Limb (tissue), 2 donors: ENCODE measurements around the gene FCN3.

ENCODE experiments used
- DNase-seq, 2 donors: peaks; one replicate each; pipeline ENCODE4 v3.0.0-alpha.2; 2016; ENCODE audit errors: extremely low spot score in 2 of 2

Gene FCN3

DNA sequence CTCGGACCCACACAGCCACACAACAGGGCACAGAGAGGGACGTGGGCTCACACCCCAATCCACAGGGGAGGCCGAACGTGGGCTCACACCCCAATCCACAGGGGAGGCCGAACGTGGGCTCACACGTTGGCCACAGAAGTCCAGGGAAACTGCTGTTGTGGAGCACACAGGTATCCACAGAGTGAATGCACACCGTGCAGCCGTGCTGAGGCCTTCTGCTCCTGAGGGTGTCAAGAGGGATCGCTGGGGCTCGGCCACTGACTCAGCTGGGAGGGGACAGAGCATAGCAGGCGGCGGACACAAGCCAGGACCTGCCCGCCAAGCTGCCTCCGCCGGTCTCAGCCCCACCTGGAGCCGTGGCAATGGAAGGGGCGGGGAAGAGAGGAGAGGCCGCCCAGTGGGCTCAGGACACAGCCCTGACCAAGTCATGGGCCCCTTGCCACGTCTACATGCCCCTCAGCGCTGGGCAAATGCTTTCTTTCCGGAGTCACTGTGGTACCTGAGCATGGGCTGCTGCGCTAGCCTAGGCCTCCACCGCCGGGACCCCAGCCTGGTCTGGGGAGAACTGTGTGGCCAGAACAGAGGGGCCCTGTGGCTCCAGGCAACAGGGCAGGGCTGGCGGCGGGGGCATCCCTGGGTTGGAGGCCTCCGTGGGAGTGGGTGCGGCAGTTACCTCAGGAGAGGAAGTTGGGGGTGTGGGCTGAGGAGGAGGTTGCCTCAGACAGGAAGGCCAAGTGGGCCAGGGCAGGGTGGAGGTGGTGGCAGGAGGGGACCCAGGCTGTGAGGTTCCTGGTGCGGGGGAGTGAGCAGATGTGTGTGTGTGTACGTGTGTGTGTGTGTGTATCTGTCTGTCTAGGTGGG, 31.6 kb downstream of the FCN3 start:
- DNase-seq, result no peak

DNA sequence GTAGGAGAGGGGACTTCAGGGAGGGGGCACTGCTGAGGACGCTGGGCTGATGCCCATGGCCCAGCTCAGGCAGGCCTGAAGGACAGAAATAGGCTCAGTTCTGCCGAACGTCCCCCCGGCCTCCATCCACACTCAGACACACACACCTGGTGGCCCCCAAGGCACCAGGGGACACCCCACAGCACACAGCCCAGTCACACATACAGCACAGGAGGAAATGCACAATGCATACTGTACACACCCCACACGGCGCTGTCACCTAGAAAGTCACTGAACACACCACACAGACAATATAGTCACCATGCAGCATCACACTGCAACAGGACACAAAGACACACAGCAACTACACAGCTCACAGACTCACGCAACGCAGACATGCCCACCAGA, 32.2 kb downstream of the FCN3 start:
- no peak for DNase-seq

DNA sequence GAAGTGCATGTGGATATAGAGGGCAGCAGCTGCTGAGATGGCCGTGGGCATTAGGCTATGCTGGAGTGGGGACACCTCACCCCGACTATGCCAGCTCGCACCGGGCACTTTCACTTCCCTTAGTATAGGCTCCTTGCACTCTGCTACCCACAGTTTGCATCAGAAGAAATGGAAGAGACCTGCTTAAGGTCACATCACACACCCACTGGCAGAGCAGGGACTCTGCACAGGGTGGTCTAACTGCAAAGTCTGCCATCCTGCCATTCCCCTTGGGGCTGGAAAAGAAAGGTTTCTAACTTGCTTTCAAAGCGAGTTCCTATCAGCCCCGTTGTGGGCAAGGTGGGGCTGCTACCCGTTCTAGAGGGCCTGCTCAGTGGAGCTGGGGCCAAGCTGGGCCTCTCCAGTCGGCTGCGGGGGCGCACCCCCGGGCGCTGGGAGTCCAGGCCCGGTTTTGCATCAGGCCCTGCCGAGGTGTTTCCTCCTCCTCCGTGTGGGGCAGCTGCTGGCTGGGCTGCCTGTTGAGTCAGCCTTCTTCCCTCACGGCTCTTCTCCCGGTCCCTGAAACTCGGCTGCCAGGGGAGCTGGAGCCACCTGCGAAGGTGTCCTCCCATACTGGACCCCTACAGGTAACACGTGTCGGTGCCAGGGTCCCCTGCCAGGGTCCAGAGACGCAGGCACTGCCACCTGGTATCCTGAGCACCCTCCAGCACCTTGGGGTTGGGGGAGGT, 32.9 kb downstream of the FCN3 start, which contains the start of gene SYTL1:
TSS of gene SYTL1 (plus strand) at position 498 of the 728 bp plus-strand sequence. CDS start 3,313 bp downstream, outside the sequence.
- no peak for DNase-seq

DNA sequence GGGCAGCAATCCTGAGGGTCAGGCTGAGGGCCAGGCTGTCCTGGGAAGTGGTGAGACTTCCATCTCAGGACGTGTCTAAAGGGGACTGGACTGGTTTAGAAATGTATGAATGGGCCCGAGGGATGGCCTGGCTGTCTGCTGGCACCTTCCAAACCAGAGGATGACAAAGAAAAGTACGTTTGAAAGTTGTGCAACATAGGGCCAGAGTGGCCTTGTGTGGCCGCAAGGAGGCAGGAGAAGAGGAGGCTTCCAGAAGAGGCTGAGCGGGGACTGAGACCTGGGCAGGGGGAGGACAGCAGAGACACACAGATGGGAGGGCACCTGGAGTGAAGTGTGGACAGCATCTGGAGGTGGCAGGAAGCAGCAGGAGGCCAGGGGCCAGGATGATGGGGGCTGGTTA, 35.4 kb downstream of the FCN3 start:
- no peak for DNase-seq

DNA sequence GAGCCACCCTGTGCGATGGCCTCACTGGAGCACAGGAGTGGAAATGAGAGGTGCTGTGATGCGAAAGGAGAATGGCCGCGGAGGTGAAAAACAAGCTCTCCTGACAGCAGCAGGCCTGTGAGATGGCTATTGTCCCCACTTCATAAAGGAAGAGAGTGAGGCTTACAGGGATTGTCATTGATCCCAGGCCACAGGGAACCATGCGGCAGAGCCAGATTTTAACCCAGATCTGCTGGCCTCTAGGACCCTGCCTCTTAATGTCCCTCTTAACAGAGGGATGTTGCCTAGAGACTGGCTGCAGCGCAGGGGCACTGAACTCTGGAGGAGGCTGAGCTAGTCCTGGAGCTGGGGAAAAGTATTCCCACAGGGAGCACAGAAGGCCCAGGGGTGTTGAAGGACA, 35.9 kb downstream of the FCN3 start:
- DNase-seq, result no peak

DNA sequence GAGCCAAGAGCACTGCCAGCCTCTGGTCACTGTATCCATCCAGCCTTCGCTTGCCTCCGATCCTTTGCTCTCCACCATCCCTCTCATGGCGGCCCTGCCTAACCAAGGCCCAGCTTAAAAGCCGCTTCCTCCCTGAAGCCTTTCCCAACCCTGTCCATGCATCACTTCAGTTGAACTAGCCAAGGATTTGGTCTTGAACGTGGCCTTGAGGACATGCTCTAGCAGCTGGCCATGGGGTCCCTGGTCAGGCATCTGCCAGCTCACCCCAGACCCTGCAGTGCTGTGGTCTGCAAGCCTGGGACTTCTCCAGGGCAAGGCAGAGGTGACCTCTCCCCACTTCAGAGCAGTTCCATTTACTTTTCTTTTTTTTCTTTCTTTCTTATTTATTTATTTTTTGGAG, 37.9 kb downstream of the FCN3 start:
- no peak for DNase-seq

DNA sequence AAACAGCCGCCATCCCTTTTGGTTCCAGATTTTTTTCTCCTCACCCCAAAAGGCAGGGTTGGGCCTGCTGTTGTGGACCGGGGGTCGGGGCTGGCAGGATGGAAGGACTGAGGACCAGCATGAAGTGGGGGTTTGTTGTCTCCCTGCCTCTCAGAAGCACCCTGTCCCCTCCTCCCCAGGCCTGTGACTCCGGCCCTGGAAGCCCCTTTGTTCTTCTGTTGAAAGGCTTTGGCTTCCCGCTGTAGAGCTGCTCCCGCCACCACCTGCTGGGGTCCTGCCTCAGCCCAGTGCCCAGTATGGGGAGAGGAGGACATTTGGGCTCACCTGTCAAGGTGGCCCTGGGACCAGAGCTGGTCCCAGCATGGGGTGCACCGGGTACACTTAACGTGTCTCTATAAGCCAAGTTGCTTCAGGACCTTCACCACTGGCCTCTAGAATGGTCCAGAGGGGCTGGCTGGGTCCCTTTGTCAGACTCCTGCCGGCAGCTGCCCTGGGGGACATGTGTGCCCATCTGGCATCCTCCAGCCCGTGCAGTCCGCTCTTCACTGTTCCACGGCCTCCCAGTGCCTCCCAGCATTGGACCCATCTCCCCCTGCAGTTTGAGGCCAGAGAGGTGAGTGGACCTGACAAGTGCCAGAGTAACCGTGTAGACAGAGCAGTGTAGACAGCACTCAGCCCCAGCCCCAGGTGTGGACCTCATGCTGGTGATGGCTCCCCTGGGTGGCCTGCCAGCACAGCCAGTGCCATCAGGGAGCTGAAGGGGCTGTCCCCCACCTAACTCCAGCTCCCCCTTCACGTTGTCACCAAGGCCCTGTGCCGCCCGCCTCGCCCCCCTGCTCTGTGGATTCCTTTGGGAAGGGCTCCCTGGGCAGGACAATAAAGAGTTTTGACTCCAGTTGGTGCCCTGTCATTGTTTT, 38.9 kb downstream of the FCN3 start:
- DNase-seq, result no peak

DNA sequence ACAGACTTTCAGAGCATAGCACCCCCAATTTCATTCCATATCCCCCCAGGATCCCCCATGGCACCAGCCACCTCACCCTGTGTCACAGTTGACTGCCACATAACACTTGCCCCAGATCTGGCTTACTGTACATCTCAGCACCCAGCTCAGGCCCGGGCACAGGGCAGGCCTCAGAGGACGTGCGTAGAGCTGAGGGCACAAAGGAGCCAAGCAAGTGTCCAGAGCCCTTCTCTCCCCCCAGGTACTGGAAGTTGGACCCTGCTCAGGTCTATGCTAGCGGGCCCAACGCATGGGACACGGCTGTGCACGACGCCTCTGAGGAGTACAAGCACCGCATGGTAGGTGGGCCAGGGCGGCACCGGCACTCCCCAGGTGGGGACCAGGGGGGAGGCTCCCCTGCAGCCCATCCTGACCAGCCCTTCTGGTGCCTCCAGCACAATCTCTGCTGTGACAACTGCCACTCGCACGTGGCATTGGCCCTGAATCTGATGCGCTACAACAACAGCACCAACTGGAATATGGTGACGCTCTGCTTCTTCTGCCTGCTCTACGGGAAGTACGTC, 40.8 kb downstream of the FCN3 start:
- no peak for DNase-seq

DNA sequence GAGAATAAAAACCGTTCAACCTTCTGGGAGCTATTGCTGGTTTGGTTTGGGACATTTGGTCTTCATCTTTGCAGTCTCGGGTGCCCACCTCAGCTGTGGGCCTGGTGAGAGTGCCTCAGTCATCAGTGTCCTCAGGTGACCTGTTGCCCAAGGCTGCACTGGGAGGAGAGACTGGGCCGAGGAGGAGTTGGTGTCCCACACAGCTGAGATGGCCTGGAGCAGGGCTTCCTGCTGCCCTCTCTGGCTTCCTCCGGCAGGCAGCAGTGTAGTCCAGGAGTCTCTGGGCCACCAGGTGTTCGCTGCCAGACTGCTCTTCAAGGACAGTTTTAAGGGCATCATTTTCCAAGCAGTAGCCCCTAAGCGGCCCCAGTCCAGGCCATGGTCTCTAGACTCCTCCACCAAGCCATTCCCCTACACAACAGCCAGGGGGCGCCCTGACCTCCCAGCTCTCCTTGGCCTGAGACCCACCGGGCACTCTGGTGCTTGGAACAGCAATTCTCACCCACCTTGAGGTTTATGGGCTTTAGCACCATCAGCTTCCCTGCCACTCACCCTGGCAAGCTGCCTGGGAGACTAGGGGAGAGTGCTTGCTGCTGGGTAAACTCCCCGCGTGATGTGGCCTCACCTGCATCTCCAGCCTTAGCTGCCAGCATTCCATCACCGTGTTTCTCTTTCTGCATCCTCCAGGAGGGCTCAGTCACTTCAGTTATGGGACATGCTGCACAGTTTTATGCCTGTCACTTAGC, 41.9 kb downstream of the FCN3 start:
- DNase-seq, result peak in 1 of 2 donors; percentile 59

DNA sequence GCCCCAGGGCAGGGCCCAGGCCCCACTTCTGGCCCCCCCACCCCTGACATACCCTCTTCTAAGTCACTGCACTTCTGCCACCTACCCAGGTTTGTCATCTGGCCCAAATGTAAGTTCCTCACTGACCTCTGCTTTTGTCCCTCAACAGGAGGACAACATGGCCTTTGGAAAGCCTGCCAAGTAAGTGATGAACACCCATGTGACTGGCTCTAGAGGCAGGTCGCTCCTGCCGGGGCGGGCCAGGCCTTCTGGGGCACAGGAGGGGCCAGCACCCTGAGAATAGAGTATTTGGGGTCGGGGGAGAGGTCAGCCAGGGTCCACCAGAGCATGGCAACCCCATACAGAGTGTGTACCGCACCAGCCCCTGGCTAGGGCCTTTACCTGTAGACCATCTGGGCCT, 42.7 kb downstream of the FCN3 start:
- no peak for DNase-seq

DNA sequence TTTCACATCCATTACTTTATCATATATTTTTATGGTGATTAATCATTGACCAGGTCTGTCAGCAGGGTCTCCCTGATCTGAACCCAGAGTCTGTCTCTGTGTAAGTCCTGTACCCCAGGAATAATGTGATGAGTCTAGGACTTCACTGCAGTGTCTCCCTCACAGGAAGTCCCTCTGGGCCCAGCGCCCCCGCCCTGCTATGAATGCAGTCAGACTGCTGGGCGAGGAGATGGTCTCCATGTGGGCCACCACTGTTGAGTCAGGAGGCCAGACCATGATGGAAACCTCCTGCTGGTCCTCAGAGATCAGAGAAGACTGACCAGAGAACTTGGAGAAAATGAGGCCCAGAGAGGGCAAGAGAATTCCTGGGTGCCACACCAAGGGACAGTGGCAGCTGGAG, 43.2 kb downstream of the FCN3 start:
- DNase-seq, result no peak

DNA sequence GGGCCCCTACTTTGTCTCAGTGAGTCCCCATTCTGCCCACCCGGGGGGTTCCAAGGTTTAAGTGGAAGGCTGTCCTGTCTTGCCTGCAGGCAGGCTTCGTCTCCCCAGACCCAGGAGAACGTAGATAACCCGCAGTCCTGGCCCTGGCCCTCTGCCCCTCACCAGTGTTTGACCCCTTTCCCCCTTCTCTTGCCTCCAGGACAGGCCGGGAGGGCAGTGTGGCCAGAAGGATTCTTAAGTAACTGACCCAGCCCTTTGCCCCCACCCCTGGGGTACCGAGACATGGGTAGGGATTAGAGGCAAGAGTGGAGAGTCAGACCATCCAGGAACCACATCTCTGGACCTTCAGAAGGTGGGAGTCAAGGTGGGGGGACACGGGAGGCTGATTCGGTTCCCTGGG, 43.8 kb downstream of the FCN3 start:
- no peak for DNase-seq

DNA sequence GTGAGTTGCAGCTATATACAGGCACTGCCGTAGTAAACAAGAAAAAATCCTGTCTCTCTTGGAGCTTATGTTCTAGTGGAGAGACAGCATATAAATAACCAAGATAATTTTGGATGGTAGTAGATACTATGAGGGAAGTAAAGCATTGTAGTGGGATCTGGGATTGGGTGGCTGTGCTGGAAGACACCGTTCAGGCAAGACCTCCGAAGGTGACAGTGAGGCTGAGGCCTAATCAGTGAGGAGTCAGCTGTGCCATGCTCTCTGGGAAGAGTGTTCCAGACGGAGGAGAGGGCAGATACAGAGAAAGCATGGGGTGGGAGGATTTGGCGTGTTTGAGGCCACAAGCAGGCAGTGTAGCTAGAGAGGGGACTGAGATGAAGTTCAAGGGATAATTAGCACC, 46.7 kb downstream of the FCN3 start:
- no peak for DNase-seq

DNA sequence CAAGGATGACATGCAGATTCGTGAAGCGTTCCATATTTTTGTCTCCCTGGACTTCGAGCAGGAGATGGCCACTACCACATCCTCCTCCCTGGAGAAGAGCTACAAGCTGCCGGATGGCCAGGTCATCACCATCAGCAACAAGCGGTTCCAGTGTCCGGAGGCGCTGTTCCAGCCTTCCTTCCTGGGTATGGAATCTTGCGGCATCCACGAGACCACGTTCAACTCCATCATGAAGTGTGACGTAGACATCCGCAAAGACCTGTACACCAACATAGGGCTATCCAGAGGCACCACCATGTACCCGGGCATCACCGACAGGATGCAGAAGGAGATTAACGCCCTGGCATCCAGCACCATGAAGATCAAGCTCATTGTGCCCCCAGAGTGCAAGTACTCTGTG, 49.3 kb downstream of the FCN3 start:
- DNase-seq, result no peak

DNA sequence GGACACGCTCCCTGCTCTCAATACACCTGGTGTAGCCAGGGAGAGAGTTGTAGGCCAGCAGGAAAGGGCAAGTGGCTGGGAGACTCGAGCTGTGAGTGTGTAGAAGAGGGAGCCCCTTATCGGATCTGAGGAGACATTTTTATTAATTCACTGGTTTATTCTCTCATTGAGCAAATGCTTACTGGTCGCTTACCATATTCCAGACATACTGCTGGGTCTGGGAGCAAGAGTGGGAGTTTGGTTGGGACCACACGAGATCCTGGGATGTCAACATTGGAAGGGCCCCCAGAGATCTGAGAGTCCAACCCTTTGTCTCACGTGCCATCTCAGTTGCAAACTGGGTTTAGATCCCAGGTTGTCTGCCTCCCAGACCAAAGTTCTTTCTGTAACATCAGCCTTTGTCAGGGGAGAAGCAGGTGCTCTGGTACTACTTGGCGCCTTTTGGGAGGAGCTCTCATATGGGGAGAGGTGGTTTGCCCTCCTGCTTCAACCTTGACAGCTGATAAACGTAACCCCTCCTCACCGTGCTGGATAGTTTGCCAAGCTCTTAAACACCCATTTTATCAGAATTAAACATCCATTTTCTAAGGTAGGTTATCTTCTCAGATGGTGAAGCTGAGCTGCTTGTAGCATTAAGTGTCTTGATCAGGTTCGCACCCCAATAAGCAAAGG, 51.9 kb downstream of the FCN3 start:
- no peak for DNase-seq

DNA sequence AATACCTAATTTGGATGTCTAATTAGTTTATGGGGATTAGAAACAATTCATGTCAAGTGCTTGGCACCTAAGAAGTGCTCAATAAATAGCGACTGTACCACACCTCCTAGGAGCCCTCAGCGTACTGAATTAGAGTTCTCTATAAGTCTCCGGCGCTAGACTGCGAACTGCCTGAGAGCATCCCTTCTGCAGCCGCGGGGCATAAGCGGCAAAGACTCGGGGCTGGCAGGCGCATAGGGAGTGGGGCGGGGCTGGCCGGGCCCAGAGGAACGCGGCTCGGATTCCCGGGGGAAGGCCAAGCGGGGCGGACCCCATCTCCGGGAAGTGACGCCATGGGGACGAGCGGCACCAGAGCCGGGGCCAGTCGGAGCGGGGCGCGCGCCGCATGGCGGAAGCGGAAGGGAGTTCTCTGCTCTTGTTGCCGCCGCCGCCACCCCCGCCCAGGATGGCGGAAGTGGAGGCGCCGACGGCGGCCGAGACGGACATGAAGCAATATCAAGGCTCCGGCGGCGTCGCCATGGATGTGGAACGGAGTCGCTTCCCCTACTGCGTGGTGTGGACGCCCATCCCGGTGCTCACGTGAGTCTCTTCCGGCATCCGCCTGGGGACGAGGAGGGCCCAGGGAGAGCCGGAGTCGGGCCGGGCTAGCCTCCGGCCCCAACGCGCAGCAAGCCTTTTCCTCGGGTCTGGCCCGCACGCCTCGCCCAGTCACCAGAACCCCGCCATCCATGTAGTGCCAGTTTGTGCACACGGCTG, 52.6 kb downstream of the FCN3 start, which contains the start of gene TMEM222:
TSS of gene TMEM222 (plus strand) at position 351 of the 756 bp plus-strand sequence. CDS start at position 386, 35 bp downstream.
- DNase-seq, result peak; percentile 96 to 98
